Measurements from ENCODE around the gene ZNRF4.
"Not testable (repeated sequence)": the region's sequence is repeated elsewhere in the genome, so short reads cannot be mapped to it uniquely, and the experiment has no call there.

ZNRF4 gene, protein sequence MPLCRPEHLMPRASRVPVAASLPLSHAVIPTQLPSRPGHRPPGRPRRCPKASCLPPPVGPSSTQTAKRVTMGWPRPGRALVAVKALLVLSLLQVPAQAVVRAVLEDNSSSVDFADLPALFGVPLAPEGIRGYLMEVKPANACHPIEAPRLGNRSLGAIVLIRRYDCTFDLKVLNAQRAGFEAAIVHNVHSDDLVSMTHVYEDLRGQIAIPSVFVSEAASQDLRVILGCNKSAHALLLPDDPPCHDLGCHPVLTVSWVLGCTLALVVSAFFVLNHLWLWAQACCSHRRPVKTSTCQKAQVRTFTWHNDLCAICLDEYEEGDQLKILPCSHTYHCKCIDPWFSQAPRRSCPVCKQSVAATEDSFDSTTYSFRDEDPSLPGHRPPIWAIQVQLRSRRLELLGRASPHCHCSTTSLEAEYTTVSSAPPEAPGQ

GRCh38 chr19:5455367-5456129 is at the start of gene ZNRF4:
Gene ZNRF4, plus strand, starts transcription at chr19:5455417. Its CDS starts 75 bp downstream, at chr19:5455492.
- DNase-seq, result no peak

GRCh38 chr19:5406198-5406597 is 49.0 kb upstream of the ZNRF4 start:
- DNase-seq, result not testable (repeated sequence)

DNA sequence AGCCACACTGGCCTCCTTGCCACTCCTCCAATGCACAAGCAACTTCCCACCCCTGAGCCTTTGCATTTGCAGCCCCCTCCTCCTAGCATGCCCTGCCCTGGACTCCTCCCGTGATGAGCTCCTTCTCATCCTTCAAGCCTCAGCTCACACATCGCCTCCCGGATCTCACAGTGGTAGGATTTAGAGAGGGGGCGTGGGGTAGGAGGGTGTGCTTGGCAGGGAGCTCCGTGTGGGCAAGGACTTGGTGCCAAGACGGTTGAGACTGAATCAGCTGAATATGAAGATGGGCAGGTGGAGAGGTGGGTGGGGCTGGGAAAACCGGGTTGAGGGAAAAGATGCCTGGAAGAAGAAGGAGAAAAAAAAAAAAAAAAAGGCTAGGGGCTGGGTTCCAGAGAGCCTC is 48.4 kb upstream of the ZNRF4 start:
- DNase-seq, result no peak

DNA sequence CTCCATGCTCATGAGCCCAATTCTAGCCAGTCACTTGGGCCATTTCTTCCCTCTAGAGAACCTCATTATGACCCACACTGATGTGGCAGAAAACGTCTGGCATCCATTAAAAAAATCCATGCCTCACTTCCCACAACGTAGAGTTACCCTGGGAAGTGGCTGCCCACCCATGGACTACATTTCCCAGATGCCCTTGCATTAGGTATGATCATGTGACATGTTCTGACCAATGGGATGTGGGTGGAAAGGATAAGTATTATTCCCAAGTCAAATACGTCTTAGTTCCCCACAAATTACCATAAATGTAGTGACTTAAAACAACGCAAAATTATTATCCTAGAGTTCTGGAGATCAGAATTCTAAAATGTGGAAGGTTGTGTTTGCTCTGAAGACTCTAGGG is 47.9 kb upstream of the ZNRF4 start:
- DNase-seq, result no peak

- no peak for DNase-seq
Measured at GRCh38 chr19:5417495-5418436, 37.5 kb upstream of the ZNRF4 start.

- no peak for DNase-seq
Measured at GRCh38 chr19:5418677-5419076, 36.5 kb upstream of the ZNRF4 start.

DNA sequence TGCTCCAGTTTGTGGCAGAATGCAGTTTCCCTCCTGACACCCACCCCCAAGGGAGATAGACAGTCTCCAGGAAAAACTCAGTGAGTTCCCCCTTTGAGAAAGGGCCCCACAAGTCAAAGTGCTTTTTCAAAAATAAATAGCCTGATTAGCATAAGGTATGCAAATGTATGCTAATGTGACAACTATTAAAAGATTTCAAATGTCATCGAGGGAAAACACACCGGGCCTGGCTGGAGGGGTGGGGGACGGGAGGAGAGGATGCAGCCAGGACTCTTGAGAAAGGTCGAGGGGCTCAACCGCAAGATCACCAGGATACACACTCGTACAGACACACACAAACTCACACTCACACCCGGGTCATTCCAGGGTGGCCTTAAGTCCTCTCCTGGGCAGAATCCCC is 34.3 kb upstream of the ZNRF4 start:
- DNase-seq, result no peak

- no peak for DNase-seq
Measured at GRCh38 chr19:5423567-5424125, 31.6 kb upstream of the ZNRF4 start.

DNA sequence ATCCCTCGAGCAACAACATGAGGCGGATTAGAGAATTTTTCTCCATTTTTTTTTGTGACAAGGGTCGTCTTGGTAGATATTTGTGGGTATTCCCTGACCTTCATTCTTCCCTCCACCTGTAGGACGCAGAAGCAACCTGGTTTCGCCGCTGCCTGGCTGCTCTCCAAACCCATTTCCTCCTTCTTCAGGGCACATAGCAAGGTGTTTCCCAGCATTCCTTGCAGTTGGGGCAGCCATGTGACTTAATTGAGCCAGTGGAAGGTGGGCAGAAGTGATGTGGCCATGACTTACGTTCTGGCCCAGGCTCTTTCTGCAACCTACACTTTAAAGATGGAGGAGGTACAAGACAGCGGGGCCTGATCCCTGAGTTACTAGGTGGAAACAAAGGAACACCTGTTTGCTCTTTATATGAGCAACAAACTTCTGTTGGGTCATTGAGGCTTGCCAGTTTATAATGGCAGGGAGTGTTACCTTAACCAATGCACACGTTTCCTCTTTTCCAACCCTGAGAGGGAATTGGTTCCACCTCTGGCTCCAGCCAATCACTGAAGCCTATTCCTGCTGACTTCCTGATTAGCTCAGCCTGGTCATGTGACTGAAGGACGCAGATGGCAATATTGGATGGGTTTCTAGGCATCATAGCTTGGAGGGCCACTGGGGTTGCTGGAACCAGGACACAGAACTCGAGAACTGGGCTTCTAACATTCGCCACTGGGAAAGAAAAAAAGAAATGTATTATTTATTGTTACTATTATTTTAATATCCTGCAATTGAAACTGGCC is 30.8 kb upstream of the ZNRF4 start:
- DNase-seq, result no peak

- no peak for DNase-seq
Measured at GRCh38 chr19:5425260-5425659, 30.0 kb upstream of the ZNRF4 start.

- no peak for DNase-seq
Measured at GRCh38 chr19:5430237-5430636, 25.0 kb upstream of the ZNRF4 start.

DNA sequence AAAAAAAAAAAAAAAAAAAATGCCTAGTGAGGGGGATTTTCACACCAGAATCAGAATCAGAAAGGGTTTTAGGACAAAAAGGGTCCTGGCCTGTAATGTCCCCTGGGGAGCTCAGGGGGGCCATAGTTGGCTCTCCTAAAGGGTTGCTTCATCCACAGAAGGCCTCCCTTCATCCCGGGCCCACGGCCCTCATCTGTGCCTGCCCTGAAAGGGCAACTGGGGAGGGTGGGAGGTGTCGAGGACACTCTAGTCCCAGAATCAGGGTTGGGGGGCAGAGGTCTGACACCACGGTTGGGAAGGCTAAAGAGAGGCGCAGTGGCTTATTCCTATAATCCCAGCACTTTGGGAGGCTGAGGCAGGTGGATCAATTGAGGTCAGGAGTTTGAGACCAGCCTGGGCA is 22.5 kb upstream of the ZNRF4 start:
- DNase-seq, result no peak

DNA sequence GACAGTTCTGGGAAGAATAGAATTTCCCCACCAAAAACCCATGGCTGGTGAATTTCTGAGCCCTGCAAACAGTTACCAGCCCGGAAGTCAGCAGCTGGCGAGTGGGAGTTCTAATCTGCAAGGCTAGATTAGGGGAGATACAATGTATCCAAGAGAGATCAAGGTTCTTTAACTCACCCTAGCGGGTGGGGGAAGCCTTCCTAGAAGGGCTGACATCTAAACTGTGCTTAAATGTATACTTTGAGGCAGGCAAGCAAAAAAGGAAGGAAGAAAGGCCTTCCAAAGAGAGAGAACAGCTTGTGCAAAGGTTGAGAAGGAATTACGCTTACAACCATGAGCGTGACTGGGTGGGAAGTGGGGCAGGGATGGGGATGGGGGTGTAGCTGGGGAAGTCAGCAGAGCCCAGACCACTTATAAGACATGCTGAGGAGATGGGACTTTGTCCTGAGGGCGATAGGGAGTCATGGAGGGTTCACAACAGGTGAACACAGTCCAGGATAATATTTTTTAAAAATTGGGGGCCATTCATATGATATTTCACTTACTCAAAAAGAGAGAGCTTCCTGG is 20.8 kb upstream of the ZNRF4 start:
- DNase-seq, result no peak

GRCh38 chr19:5434970-5435641 is 20.1 kb upstream of the ZNRF4 start:
- no peak for DNase-seq

- no peak for DNase-seq
Measured at GRCh38 chr19:5435642-5436017, 19.6 kb upstream of the ZNRF4 start.

DNA sequence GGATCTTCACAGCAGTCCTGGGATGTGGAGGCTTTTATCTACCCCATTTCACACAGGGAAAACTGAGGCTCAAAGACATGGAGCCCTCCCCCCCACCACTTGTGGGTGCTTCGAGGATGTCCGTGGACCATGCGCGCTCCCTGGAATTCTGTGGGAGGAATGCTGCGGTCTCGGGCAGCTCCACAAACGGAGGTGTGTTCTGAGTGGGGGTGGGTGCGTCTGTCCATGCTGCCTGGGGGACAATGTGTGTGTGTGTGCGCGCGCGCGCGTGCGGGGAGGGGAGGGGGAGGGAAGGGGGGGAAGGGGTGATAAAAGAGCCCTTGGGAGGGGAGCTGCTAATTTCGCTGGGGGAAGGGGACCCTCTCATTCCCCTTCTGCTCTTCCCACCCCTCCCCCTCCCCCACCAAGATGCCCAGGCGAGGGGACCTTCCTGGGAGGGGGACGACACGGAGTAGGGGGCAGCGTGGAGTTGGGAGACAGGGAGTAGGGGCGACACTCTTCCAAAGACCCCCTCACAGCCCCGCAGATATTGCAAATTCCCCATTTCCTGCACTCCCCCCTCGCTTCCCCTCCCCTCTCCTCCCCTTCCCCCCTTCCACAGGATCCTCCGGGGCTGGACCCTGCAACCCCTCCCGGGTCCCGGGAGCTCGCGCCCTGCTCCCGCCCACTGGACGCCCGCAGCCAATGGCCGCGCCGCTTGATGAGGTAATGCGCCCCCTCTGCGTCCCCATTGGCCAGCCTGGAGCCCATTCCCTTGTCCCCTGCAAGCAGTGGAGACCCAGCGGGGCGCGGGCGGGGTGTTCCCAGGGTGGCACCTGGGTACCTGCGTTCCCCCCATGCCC is 18.9 kb upstream of the ZNRF4 start:
- DNase-seq, result peak; percentile 95

DNA sequence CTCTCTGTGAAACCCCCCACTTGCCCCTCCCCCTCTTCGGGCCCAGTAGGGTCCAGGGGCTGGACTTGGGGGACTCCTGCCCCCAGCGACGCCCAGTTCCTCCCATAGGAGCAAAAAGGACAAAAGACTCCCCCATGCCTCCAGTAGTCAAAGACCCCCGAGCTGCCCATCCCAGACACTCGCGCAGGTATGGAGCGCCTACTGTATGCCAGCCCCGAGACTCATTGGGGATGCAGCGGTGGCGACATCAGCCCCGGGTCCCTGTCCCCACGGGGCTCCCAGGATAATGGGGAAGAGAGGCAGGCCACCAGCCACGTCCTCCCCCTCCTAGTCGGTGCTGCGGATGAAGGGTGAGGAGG is 18.3 kb upstream of the ZNRF4 start:
- peak; percentile 76 for DNase-seq

- DNase-seq, result not testable (repeated sequence)
Measured at GRCh38 chr19:5438756-5439155, 16.5 kb upstream of the ZNRF4 start.

- DNase-seq, result no peak
Measured at GRCh38 chr19:5439452-5439851, 15.8 kb upstream of the ZNRF4 start.

GRCh38 chr19:5440299-5440698 is 14.9 kb upstream of the ZNRF4 start:
- DNase-seq, result no peak
